ENCODE results near the gene SLC27A1.
"Not testable (repeated sequence)": the region's sequence is repeated elsewhere in the genome, so short reads cannot be mapped to it uniquely, and the experiment has no call there.

Gene SLC27A1

DNA sequence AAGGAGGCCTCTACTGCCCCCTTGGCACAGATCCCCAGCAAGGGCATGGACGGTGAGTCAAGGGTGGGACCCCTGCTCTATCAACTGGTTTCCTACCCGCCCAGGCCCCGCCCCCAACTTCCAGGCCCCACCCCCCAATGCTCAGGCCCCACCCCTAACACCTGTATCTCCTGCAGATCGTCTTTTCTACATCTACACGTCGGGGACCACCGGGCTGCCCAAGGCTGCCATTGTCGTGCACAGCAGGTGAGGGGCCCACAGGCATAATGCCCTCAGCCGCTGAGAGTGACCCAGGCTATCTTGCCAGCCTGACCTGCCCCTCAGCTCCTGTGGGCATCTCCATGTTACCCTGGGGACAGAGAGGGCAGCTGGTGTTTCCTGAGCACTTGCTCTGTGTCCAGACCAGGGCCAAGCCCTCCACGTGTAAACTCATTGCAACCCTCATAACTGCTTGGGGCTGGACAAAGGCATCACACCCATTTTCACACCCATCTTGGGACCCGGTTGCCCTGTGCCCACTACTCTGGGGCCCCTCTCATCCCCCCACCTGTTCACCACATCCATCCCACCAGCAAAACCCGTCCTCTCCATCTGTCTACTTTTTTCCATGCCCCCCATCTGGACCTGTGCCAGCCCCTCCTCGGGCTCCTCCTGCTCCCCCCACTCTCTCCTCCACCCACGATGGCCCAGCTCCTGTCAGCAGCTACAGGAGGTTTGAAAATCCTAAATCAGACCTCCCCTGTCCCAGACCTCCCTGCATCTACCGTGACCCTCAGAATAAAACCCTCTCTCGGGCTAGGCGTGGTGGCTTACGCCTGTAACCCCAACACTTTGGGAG, 17.2 kb downstream of the SLC27A1 start:
- DNase-seq, result no peak

DNA sequence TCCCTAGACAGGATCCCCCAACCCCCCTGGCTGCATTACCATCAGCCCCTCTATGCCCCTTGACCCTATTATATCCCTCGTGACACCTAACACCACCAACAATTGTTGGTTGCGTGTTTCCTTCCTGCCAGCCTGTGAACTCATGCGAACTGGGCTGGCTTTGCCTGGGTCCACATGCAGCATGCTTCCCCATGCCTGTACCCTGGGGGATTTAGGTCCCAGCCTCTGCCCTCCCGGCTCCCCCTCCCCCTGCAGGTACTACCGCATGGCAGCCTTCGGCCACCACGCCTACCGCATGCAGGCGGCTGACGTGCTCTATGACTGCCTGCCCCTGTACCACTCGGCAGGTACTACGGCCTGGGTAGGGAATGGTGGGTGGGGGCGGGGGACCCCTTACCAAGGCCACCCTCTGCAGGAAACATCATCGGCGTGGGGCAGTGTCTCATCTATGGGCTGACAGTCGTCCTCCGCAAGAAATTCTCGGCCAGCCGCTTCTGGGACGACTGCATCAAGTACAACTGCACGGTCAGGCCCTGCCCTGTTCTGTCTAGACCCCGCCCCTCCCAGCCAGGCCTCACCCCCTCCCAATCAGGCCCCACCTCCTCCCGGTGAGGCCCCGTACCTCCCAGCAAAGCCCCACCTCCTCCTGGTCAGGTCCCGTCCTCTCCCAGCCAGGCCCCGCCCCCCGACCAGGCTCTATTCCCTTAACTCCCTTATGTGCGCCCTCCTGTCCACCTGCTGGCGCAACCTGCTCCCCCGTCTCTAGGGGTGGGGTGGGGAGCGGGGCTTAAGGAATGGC, 18.5 kb downstream of the SLC27A1 start:
- DNase-seq, result peak; percentile 65

DNA sequence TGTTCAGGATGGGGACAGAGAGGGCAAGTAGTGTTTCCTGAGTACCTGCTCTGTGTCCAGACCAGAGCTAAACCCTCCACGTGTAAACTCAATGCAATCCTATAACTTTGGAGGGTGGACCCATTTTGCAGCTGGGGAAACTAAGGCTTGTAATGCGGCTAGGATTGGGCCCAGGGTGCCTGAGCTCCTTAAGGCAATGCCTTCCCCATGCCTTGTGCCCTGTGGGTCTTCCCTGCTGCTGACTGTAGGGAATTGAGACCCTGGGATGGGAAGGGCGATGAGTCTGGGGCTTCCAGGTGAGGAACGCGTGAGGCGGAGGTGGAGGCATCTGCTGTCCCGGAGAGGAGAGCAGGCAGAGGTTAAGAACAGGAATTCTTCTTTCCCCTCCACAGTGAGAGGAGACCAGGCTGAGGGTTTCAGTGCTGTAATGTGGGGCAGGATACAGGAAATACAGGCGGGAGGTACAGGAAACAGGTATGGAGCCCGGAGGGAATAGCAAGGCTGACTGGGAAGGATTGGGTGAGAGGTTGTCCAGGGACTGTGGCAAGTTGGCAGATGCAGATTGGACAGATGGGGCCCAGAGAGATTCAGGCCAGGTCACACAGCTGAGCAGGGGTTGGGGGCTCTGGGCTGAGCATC, 19.2 kb downstream of the SLC27A1 start:
- DNase-seq, result no peak

DNA sequence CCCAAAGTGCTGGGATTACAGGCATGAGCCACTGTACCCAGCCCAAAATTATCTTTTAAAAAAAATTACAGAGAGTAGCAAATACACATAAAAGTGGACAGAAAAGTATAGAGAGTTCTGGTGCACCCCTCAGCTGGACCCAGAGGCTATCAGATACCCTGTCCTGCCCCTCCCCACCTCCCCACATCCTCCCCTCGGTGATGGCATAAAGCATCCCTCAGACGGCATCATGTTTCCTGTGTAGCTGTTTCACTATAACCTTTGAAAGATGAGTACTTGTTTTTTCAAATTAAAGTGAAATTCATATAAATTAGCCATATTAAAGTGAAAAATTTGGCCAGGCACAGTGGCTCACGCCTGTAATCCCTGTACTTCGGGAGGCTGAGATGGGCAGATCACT, 20.1 kb downstream of the SLC27A1 start:
- peak; percentile 51 for DNase-seq

DNA sequence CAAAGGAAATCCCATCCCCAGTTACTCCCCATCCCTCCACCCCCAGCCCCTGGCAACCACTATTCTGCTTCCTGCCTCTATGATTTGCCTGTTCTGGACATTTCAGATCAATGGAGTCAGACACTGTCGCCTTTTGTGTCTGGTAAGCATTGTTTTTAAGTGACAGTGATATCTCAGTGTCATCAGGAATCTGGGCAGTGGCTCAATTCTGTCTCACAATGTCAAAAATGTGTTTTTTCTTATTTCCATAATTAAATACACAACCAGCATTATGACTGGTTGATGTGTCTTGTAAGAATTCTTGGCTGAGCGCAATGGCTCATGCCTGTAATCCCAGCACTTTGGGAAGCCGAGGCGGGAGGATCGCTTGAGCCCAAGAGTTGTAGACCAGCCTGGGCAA, 21.0 kb downstream of the SLC27A1 start:
- DNase-seq, result no peak

DNA sequence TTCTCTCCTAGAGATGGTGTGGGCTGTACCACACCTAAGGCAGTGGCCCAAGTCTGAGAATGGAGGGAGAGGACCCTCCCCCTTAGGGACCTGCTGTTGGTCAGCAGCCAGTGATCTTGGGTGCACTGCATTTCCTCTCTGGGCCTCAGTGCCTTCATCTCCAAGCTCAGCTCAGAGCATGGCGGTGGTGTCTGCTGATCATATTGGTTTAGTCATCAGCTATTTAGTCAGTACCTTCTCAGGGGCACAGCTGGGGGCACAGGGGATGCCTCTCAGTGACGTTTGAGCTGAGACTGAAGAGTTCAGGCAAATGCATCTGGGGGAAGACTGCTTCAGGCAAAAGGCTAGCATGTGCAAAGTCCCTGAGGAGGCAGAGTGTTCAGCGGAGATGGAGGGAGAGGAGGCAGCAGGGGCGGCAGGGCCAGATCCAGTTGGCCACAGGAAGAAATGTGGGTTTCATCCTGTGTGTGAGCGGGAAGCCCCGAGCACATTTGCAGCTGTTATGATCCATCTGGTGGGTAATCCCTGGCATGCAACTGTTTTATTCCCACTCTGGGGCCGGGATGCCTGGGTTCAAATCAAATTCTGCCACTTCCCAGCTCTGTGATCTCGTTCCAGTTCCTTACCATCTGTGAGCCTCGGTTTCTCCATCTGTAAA, 25.4 kb downstream of the SLC27A1 start:
- DNase-seq, result no peak

DNA sequence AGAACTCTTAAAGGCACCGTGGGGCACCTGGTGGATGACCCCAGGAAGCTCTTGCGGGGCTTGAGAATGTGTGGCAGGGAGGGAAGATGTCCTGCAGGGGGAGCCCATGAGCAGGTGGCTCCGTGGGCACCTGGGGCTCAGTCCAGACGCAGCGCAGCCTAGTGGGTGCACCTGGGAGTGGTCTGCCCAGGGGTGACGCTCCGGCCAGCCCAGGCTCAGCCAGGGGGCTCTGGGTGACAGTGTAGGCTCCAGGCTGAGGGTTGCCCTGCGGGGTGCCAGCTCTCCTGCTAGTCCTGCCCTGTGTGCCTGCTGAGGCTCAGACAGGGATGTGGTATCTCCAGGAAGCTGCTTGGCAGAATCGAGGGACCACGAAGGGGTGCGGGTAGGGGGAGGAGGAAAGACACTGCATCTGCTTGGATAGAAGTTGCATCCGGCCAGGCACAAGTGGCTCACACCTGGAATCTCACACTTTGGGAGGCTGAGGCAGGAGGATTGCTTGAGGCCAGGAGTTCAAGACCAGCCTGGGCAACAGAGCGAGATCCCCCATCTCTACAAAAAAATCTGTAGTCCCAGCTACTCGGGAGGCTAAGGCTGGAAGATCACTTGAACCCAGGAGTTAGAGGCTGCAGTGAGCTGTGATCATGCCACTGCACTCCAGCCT, 26.1 kb downstream of the SLC27A1 start:
- DNase-seq, result peak; percentile 79

DNA sequence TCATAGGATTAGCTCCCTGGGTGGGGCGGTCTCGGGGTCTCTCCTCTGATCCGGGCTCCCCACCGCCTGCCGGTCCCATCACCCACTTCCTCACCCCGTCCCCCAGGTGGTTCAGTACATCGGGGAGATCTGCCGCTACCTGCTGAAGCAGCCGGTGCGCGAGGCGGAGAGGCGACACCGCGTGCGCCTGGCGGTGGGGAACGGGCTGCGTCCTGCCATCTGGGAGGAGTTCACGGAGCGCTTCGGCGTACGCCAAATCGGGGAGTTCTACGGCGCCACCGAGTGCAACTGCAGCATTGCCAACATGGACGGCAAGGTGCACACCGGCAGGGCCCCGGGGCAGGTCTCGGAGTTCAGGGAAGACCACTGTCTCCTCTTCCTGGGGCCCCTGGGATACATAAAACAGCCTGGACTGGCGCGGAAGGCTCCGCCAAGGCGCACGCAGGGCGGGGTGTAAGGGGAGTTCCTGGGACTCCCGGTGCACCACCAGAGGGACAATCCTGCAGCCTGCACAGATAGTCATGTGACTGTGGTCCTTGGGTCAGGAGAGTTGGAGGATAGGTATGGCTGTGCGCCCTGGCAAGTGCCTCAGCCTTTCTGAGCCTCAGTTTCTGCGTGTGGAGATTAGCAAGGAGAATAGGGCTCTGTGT, 26.9 kb downstream of the SLC27A1 start:
- no peak for DNase-seq

DNA sequence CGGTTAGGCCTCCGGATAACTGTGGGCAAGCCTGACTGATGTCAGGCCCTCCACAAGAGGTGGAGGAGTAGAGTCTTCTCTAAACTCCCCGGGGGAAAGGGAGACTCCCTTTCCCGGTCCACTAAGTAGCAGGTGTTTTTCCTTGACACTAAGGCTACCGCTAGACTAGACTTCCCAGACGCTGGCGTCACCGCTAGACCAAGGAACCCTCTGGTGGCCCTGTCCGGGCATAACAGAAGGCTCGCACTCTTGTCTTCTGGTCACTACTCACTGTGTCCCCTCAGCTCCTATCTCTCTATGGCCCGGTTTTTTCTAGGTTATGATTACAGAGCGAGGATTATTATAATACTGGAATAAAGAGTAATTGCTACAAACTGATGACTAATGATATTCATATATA, 28.7 kb downstream of the SLC27A1 start:
- not testable (repeated sequence) for DNase-seq

DNA sequence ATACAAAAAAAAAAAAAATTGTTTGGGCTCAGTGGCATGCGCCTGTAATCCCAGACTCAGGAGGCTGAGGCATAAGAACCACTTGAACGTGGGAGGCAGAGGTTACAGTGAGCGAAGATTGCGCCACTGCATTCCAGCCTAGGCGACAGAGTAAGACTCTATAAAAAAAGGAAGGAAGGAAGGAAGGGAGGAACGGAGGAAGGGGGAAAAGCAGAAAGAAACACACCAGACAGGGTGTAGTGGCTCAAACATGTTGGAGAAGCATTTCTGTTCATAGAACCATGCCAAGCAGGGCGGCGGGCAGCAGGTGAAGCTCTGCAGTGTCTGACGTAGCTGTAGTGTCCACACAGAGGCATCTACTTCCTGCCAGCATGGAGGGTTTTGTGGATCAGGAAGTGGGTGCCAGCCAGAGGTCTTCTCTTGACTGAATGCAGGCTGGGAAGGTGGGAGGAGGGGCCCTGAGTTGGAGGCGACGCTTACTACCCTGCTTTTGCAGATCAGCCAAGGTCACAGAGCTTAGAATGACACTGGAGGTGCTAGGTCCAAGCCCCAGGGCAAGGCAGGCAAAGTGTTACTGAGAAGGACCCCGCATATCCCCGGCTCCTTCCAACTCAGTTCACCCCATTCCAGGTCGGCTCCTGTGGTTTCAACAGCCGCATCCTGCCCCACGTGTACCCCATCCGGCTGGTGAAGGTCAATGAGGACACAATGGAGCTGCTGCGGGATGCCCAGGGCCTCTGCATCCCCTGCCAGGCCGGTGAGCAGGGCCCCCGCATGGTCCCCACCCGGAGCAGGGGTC, 29.5 kb downstream of the SLC27A1 start:
- no peak for DNase-seq

DNA sequence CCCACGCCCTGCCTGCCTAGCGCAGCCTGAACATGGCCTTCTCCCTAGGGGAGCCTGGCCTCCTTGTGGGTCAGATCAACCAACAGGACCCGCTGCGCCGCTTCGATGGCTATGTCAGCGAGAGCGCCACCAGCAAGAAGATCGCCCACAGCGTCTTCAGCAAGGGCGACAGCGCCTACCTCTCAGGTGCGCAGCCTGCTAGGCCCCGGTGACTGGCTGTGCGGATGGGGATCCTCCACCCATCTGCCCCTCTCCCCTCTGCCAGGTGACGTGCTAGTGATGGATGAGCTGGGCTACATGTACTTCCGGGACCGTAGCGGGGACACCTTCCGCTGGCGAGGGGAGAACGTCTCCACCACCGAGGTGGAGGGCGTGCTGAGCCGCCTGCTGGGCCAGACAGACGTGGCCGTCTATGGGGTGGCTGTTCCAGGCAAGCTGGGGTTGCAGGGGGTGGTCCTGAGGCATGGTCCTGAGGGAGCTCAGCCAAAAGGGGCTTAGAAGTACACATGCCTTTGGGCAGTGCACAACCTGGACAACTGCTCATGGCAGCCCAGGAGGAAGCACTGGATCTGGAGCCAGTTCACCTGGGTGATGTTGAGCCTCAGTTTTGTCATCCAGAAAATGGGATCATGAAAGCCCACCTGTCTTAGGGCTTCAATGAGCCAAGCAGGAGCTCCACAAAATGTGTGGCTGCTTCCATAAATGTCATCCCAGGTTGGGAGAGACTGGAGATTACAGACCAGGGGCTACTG, 30.3 kb downstream of the SLC27A1 start:
- DNase-seq, result no peak

DNA sequence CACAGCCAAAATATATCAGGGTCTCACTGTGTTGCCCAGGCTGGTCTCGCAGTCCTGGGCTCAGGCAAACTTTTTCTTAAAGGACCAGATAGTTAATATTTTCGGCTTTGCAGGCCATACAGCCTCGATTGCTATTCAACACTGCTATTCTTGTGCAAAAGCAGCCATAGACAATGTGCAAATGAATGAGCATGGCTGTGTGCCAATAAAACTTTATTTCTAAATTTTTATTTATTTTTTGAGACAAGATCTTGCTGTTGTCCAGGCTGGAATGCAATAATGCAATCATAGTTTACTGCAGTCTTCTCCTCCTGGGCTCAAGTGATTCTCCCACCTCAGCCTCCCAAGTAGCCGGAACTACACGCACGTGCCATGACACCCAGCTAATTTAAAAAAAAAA, 32.9 kb downstream of the SLC27A1 start:
- DNase-seq, result no peak

DNA sequence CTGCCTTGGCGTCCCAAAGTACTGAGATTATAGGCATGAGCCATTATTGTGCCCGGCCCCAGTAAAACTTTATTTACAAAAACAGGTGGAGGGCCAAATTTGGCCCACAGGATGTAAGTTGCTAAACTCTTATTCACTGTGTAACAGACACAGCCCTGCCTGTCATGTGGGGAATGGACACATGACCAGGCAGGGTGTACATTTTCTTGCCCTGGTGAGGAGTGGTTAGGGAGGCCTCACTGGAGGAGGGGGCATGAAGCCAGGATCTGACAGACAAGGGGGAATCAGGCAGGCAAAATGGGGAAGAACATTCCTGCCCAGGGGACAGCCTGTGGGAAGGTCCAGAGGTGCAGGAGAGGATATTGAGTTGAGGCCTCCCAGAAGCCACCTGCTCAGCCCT, 33.7 kb downstream of the SLC27A1 start:
- no peak for DNase-seq

DNA sequence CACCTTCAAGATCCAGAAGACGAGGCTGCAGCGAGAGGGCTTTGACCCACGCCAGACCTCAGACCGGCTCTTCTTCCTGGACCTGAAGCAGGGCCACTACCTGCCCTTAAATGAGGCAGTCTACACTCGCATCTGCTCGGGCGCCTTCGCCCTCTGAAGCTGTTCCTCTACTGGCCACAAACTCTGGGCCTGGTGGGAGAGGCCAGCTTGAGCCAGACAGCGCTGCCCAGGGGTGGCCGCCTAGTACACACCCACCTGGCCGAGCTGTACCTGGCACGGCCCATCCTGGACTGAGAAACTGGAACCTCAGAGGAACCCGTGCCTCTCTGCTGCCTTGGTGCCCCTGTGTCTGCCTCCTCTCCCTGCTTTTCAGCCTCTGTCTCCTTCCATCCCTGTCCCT, 34.1 kb downstream of the SLC27A1 start:
- DNase-seq, result no peak

DNA sequence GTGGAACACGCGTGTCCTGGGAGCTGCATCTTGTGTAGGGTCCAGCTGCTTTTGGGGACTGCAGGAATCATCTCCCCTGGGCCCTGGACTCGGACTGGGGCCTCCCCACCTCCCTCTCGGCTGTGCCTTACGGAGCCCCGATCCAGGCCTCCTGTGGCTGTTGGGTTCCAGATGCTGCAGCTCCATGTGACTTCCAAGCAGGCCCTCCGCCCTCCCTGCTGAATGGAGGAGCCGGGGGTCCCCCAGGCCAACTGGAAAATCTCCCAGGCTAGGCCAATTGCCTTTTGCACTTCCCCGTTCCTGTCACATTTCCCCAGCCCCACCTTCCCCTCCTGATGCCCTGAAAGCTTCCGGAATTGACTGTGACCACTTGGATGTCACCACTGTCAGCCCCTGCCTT, 34.9 kb downstream of the SLC27A1 start:
- DNase-seq, result no peak

DNA sequence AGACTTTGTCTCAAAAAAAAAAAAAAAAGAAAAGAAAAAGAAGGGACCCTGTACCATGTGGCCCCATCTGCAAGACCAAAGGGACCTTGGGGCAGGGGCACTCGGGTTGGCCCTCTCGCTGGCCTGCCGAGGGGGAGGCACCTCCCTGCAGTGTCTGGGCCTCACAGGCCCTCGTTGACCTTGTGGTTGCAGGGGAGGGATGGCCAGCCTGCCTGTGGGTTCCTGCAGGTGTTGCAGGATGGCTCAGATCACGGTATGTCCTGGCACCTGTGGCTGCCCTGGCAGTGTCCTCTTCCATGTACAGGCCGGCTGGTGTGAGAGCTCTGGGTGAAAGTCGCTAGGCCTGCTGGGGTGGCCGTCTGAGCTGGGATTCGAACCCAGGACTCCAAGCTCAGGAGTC, 36.4 kb downstream of the SLC27A1 start:
- no peak for DNase-seq

DNA sequence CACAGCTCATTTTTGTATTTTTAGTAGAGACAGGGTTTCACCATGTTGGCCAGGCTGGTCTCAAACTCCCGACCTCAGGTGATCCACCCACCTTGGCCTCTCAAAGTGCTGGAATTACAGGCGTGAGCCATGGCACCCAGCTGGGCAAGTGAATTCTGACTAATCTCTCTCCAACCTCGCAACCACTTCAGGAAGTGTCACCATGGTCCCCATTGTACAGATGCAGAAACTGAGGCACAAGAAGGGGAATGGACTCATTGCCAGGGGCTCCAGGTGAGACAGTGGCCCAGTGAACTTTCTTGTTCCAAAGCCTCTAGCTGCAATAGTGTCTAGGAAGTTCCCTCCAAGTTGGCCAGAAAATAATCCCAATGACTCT, 38.2 kb downstream of the SLC27A1 start:
- not testable (repeated sequence) for DNase-seq

DNA sequence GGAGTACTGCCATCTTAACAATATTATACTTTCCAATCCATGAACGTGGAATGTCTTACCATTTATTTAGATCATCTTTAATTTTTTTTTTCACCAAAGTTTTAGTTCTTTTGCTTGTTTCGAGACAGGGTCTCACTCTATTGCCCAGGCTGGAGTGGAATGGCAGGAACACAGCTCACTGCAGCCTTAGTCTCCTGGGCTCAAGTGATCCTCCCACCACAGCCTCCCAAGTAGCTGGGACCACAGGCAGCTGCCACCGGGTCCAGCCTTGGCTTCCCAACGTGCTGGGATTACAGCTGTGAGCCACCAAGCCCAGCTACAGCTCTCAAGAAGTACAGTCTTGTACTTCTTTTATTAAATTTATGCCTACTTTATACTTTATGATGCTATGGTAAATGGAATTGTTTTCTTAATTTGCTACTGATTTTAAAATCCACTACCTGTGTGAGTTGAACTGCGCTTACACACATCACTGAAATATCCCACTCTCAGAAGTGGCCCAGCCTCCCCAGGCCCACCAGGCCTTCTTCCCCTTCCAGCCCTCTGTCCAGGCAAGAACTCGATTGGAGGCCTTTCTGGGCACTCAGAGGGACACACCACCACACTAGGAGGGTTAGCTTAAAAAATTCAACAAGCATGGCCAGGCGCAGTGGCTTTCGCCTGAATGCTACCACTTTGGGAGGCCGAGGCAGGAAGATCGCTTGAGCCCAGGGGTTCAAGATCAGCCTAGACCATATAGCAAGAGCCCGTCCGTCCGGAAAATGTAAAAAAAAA, 40.1 kb downstream of the SLC27A1 start:
- DNase-seq, result no peak

DNA sequence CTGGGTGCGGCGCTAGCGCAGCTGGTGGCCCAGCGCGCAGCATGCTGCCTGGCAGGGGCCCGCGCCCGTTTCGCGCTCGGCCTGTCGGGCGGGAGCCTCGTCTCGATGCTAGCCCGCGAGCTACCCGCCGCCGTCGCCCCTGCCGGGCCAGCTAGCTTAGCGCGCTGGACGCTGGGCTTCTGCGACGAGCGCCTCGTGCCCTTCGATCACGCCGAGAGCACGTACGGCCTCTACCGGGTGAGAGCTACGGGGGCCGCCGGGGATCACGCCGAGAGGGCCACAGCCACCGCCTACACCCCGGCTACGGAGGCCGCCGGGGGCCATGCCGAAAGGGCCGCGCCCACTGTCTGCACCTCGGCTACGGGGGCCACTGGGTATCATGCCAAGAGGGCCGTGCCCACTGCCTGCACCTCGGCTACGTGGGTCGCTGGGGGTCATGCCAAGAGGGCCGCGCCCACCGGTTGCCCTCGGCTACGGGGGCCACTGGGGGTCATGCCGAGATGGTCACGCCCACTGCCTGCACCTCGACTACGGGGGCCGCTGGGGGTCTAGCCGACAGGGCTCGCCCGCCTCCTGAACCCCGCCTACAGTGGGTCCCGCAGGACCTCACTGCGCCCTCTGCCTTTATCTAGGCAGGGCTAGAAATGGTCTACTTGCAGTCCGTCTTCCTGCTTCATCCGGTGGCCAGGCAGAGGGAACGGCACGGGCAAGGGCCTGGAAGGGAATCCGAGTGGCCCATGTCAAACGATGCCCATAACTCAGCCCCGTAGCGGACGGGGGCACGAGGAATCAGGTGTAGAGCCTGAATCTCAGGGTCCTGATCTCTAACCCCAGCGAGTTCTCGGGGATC, 41.6 kb downstream of the SLC27A1 start:
- DNase-seq, result peak; percentile 83

Data from activated gamma-delta T cell treated with Interleukin-2 at 50 U/mL for 16 hours (primary cell).